Eye (tissue), 1 donor: ENCODE measurements around the gene AMMECR1L.
"Not testable (repeated sequence)": the region's sequence is repeated elsewhere in the genome, so short reads cannot be mapped to it uniquely, and the experiment has no call there.

Experiments
- DNase-seq: peaks from one replicate; pipeline ENCODE4 v3.0.0-alpha.2; 2015

The AMMECR1L gene

GRCh38 chr2:127829845-127830246 lies 55.9 kb downstream of the AMMECR1L start:
- DNase-seq = no peak

- DNase-seq = not testable (repeated sequence)
Observed at GRCh38 chr2:127826708-127827107, 59.0 kb downstream of the AMMECR1L start.

GRCh38 chr2:127826047-127826446 lies 59.7 kb downstream of the AMMECR1L start:
- DNase-seq = no peak

GRCh38 chr2:127820080-127820668 lies 65.6 kb downstream of the AMMECR1L start:
- no peak for DNase-seq

- no peak for DNase-seq
Observed at GRCh38 chr2:127818794-127819425, 66.8 kb downstream of the AMMECR1L start.

- DNase-seq = no peak
Observed at GRCh38 chr2:127818241-127818640, 67.5 kb downstream of the AMMECR1L start.

- no peak for DNase-seq
Observed at GRCh38 chr2:127814677-127815076, 71.1 kb downstream of the AMMECR1L start.

GRCh38 chr2:127812441-127812840 lies 73.3 kb downstream of the AMMECR1L start:
- not testable (repeated sequence) for DNase-seq
